H1 (cell line): ENCODE data around the gene TAS2R1.

Source experiments
- ASH2L ChIP-seq: fragments of 200-600, 300-600 bp; sonication (generic); IDR thresholded peaks from one replicate; pipeline ENCODE4 v1.7.1; 2017; ENCODE audit warnings: low read length
- ATF2 ChIP-seq: IDR thresholded peaks from 2 replicates; pipeline ENCODE4 v1.6.1; 2012; ENCODE audit warnings: low read length, inconsistent platforms
- BRCA1 ChIP-seq: IDR thresholded peaks from 2 replicates; pipeline ENCODE4 v1.6.1; 2012; ENCODE audit warnings: low read depth, low read length, improper control_type of control experiment
- CHD2 ChIP-seq: IDR thresholded peaks from 2 replicates; pipeline ENCODE4 v1.6.1; 2012; ENCODE audit warnings: low read length, improper control_type of control experiment
- EP300 ChIP-seq, 2 experiments: IDR thresholded peaks; 1 replicate in 1 of 2; 2 replicates in 1 of 2; pipeline ENCODE4 v1.6.1; 2011 to 2012; ENCODE audit warnings: low read depth in 2 of 2, low read length in 2 of 2, mild to moderate bottlenecking in 2 of 2, borderline replicate concordance in 1 of 2, inconsistent platforms in 1 of 2, moderate library complexity in 1 of 2
- EZH2 ChIP-seq: fragments of 200-600 bp; sonication (generic); IDR thresholded peaks from 2 replicates; pipeline ENCODE4 v1.7.1; 2012; ENCODE audit warnings: low read depth, mild to moderate bottlenecking, moderate library complexity, low read length, inconsistent platforms; ENCODE audit not compliant: severe bottlenecking
- JUND ChIP-seq: IDR thresholded peaks from 2 replicates; pipeline ENCODE4 v1.6.1; 2011; ENCODE audit warnings: mild to moderate bottlenecking, improper control_type of control experiment, low read length
- KDM4A ChIP-seq: IDR thresholded peaks from one replicate; pipeline ENCODE4 v1.7.1; 2012; ENCODE audit warnings: low read depth, mild to moderate bottlenecking, moderate library complexity, low read length, inconsistent platforms; ENCODE audit not compliant: severe bottlenecking
- POLR2A ChIP-seq, 2 experiments: IDR thresholded peaks; 1 replicate in 1 of 2; 2 replicates in 1 of 2; pipeline ENCODE4 v1.6.1; 2011; ENCODE audit warnings: low read depth in 2 of 2, low read length in 2 of 2, mild to moderate bottlenecking in 2 of 2; ENCODE audit errors: control extremely low read depth in 1 of 2
- POLR2AphosphoS5 ChIP-seq: IDR thresholded peaks from 2 replicates; pipeline ENCODE4 v1.6.1; 2011; ENCODE audit warnings: low read depth, low read length
- RFX5 ChIP-seq: IDR thresholded peaks from 2 replicates; pipeline ENCODE4 v1.6.1; 2011; ENCODE audit warnings: low read depth, low read length, improper control_type of control experiment, borderline replicate concordance
- TF ChIP-seq, protein P1 (sequence below), 3 experiments: IDR thresholded peaks; 1 replicate in 2 of 3; 2 replicates in 1 of 3; pipeline versions ENCODE4 v1.5.1 to v1.6.1; 2011; ENCODE audit warnings: low read length in 3 of 3, mild to moderate bottlenecking in 3 of 3, inconsistent platforms in 2 of 3, low read depth in 1 of 3, moderate library complexity in 1 of 3; ENCODE audit not compliant: insufficient read depth in 1 of 3; ENCODE audit errors: control extremely low read depth in 1 of 3

- TF ChIP-seq EZH2 (no peak), ASH2L (no peak), BRCA1 (no peak), POLR2A (IDR thresholded peaks at IDR 0.05; ENCODE audit: control extremely low read depth in 1 of 2, low read depth in 2 of 2, low read length in 2 of 2) (no peak), POLR2AphosphoS5 (no peak), KDM4A (no peak), EP300 (IDR thresholded peaks at IDR 0.05; ENCODE audit: borderline replicate concordance in 1 of 2, low read depth in 2 of 2, low read length in 2 of 2) (no peak), RFX5 (no peak), CHD2 (no peak), JUND (no peak), ATF2 (no peak)
- TF ChIP-seq, protein P1, sequence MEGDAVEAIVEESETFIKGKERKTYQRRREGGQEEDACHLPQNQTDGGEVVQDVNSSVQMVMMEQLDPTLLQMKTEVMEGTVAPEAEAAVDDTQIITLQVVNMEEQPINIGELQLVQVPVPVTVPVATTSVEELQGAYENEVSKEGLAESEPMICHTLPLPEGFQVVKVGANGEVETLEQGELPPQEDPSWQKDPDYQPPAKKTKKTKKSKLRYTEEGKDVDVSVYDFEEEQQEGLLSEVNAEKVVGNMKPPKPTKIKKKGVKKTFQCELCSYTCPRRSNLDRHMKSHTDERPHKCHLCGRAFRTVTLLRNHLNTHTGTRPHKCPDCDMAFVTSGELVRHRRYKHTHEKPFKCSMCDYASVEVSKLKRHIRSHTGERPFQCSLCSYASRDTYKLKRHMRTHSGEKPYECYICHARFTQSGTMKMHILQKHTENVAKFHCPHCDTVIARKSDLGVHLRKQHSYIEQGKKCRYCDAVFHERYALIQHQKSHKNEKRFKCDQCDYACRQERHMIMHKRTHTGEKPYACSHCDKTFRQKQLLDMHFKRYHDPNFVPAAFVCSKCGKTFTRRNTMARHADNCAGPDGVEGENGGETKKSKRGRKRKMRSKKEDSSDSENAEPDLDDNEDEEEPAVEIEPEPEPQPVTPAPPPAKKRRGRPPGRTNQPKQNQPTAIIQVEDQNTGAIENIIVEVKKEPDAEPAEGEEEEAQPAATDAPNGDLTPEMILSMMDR (IDR thresholded peaks at IDR 0.05; ENCODE audit: control extremely low read depth in 1 of 3, insufficient read depth in 1 of 3, low read depth in 1 of 3, low read length in 3 of 3), result no peak
Measured at GRCh38 chr5:9644630-9645029, 14.5 kb upstream of the TAS2R1 start.
